Activated CD4-positive, alpha-beta T cell treated with anti-CD3 and anti-CD28 coated beads, Interleukin-2, amount 10 ng/mL, durations not matched to agents 24 days and 14 days (primary cell): ENCODE data around the gene SLITRK5. TPM values are rescaled to one million over a fixed set of nuclear protein-coding genes. Genes with fewer than 3 reads are reported as not detected.

Experiments
- DNase-seq: peaks from one replicate; pipeline ENCODE4 v3.0.0; 2022
- H3K27ac Mint-ChIP-seq: one replicate; pipeline ENCODE4 v1.8.0; 2022; ENCODE audit warnings: mild to moderate bottlenecking, mixed read lengths
- H3K27me3 Mint-ChIP-seq: one replicate; pipeline ENCODE4 v1.8.0; 2022; ENCODE audit warnings: mixed read lengths
- H3K36me3 Mint-ChIP-seq: one replicate; pipeline ENCODE4 v1.8.0; 2022; ENCODE audit warnings: low read depth, mild to moderate bottlenecking, mixed read lengths
- H3K4me1 Mint-ChIP-seq: one replicate; pipeline ENCODE4 v1.8.0; 2021; ENCODE audit warnings: mixed read lengths
- H3K4me3 Mint-ChIP-seq: one replicate; pipeline ENCODE4 v1.8.0; 2022; ENCODE audit warnings: mild to moderate bottlenecking, moderate library complexity, mixed read lengths
- H3K9me3 Mint-ChIP-seq: one replicate; pipeline ENCODE4 v1.8.0; 2021; ENCODE audit warnings: mixed read lengths
- intact Hi-C: fragments of 100-400 bp; cut with micrococcal nuclease; formaldehyde crosslinking; loops from one replicate; pipeline ENCODE4 v1.15.1; 2023
- total RNA-seq: library from RNA; stranded (reverse); gene quantifications from 2 replicates; pipeline ENCODE4 v1.2.3, GENCODE V29; 2022

The SLITRK5 gene, protein sequence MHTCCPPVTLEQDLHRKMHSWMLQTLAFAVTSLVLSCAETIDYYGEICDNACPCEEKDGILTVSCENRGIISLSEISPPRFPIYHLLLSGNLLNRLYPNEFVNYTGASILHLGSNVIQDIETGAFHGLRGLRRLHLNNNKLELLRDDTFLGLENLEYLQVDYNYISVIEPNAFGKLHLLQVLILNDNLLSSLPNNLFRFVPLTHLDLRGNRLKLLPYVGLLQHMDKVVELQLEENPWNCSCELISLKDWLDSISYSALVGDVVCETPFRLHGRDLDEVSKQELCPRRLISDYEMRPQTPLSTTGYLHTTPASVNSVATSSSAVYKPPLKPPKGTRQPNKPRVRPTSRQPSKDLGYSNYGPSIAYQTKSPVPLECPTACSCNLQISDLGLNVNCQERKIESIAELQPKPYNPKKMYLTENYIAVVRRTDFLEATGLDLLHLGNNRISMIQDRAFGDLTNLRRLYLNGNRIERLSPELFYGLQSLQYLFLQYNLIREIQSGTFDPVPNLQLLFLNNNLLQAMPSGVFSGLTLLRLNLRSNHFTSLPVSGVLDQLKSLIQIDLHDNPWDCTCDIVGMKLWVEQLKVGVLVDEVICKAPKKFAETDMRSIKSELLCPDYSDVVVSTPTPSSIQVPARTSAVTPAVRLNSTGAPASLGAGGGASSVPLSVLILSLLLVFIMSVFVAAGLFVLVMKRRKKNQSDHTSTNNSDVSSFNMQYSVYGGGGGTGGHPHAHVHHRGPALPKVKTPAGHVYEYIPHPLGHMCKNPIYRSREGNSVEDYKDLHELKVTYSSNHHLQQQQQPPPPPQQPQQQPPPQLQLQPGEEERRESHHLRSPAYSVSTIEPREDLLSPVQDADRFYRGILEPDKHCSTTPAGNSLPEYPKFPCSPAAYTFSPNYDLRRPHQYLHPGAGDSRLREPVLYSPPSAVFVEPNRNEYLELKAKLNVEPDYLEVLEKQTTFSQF
- not detected in 2 replicates for total RNA-seq

DNA sequence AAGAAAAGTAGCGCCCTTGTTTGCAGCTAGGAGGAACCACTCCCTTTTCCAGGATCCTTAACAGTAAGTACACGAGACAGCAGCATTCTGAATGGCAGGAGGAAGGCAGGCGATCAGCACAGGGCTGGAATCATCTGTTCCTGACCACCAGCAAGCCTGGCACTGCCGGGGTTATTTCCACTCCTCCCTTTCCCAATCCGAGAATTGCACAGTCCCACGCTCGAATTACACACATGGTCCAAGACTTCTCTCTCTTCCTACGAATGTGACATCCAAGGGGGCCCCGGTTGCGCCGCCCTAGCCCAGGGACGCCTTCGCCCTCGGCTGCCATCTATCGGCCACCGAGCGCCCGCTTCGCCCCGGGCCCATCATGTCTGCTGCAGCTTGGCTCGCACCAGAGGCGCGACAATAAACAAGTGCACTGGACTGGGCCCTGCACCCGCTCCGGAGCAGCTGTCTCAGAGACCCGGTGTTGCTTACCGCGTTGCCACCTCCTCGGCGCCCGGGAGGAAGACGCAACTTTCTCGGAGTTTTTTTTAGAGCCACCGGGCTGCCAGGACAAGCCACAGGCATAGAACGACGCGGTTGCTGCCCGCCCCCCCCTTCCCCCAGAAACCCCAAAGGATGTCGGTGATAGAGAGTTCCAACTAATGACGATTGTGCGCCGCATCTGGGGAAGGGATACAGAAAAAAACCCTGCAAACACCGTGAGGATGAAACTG lies at the start of gene SLITRK5:
Gene SLITRK5 (plus strand): TSS at position 341 of the 722 bp plus-strand sequence. CDS start 4,018 bp downstream, outside the sequence.
- intact Hi-C loops = no loop called here
- H3K4me3 Mint-ChIP-seq = peak within 1 kb of the TSS; percentile 66

DNA sequence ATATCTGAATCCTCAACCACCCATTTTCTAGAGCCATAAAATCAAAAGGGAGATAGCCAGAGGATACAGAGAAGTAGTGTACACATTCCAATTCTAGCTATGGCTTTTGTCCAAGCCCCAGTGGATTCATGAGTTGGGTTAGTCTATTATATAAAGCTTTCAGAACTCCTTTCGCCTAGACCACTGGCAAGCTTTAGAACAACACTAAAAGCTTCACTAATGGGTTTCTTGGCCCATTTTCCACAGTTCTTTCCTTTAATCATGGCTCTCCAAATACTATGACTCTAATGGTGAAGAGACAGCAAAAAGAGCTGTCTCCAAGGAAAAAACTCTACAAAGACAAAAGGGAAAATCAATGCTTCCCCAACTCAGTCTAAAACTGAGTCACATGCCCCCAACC lies 48.2 kb upstream of the SLITRK5 start:
- Mint-ChIP-seq H3K27me3 (no peaks in the 10 kb centered on the region), H3K36me3 (no peaks in the 10 kb centered on the region), H3K4me3 (no peak overlapping the region), H3K27ac (no peak overlapping the region), H3K4me1 (no peaks in the 10 kb centered on the region), H3K9me3 (no peaks in the 10 kb centered on the region)
- no peak for DNase-seq
- intact Hi-C loops = no loop called here

More for the DNA sequence above, at the start of gene SLITRK5:
- no peak within 1 kb of the TSS for H3K27ac Mint-ChIP-seq
- peak; percentile 87 for DNase-seq
- H3K36me3 Mint-ChIP-seq = no peaks in the 10 kb centered on the region
- peaks cover 6% of the 10 kb centered on the region for H3K4me1 Mint-ChIP-seq
- peaks cover 34% of the 10 kb centered on the region for H3K27me3 Mint-ChIP-seq
- peaks cover 8% of the 10 kb centered on the region for H3K9me3 Mint-ChIP-seq

DNA sequence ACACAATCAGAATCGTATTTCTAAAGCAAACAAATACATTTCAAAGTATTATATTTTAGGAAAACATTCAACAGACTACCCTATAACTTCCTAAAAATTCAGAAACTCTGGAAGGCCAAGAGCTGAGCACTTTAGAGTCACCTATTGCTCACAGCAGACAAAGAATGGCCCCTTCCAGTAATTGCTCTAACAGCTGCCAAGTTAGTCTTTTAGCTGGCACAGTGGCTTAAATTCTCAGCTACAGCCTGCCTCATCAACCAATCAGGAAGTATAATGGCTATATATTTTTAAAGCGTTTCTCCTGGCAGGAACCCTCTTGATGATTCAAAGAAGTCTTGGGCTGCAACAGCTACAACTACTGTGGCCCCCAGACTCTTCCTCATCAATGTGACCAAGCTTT lies 14.9 kb upstream of the SLITRK5 start:
- Mint-ChIP-seq H3K9me3 (no peaks in the 10 kb centered on the region), H3K4me1 (no peaks in the 10 kb centered on the region), H3K4me3 (no peak overlapping the region), H3K27me3 (no peaks in the 10 kb centered on the region), H3K27ac (no peak overlapping the region), H3K36me3 (no peaks in the 10 kb centered on the region)
- DNase-seq = no peak
- intact Hi-C loops = no loop called here

DNA sequence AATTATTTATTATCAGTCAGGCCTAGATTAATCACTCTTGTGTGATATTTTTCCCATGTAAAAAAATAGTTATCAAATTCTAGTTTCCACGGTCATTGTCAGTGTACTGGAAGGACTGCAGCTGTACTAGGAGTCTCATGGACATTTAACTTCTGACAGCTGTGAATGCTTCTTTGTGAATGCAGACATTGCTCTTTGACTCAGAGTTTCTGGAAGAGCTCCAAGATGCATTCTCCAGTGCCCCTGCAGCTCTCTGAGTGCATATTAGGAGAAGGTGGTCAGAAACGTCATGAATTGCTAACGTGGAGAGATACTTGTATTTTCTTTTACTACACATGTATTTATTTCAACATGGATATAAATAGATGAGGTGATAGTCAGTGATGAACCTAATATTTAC lies 9.7 kb upstream of the SLITRK5 start:
- intact Hi-C loops = no loop called here
- no peaks in the 10 kb centered on the region for H3K4me1 Mint-ChIP-seq

DNA sequence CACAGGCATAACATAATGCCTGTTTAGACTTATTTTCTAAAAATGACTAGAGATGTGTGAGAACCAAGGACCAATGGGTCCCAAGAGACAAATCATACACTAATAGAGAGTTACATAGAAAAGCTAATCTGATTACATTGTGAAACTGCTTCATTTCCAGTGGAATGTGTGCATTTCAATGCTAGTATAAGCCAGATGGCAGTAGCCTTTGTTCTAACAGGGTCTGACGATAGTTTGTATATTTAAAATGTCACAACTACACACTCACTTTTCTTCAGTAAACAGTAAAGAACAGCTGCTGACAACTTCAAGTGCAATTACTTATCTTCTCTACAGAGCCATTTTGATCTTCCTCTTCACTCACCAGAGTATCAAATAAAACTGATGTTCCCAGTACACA lies 4.3 kb upstream of the SLITRK5 start:
- H3K27me3 Mint-ChIP-seq = peaks cover 12% of the 10 kb centered on the region
- DNase-seq = no peak
- H3K9me3 Mint-ChIP-seq = no peaks in the 10 kb centered on the region
- H3K36me3 Mint-ChIP-seq = no peaks in the 10 kb centered on the region
- H3K27ac Mint-ChIP-seq = no peak overlapping the region
- H3K4me3 Mint-ChIP-seq = no peak overlapping the region
- intact Hi-C loops = no loop called here
- peaks cover 4% of the 10 kb centered on the region for H3K4me1 Mint-ChIP-seq

More for the DNA sequence above, 9.7 kb upstream of the SLITRK5 start:
- H3K27me3 Mint-ChIP-seq = no peaks in the 10 kb centered on the region
- no peak overlapping the region for H3K4me3 Mint-ChIP-seq
- no peaks in the 10 kb centered on the region for H3K36me3 Mint-ChIP-seq
- H3K27ac Mint-ChIP-seq = no peak overlapping the region
- DNase-seq = no peak
- no peaks in the 10 kb centered on the region for H3K9me3 Mint-ChIP-seq

DNA sequence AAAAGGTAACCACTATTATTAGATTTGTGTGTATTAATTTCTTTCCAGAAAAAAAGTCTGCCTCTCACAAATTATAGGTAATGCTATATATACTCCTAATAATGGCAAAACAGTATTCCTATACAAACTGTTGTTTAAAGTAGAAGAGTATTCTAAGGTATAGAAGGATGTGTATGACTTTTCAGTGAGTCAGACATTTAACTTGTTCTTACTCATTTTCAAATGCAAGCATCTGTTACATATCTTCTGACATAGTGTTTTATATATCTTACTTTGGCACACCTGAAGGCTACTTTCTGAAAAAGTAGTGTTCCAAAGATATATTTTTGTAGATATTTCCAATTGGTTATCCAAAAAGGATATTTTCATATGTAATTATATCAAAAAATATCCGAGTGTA lies 3.5 kb upstream of the SLITRK5 start:
- Mint-ChIP-seq H3K4me1 (peaks cover 6% of the 10 kb centered on the region), H3K4me3 (no peak overlapping the region), H3K27me3 (peaks cover 14% of the 10 kb centered on the region), H3K36me3 (no peaks in the 10 kb centered on the region), H3K9me3 (no peaks in the 10 kb centered on the region), H3K27ac (no peak overlapping the region)
- no peak for DNase-seq
- intact Hi-C loops = no loop called here

DNA sequence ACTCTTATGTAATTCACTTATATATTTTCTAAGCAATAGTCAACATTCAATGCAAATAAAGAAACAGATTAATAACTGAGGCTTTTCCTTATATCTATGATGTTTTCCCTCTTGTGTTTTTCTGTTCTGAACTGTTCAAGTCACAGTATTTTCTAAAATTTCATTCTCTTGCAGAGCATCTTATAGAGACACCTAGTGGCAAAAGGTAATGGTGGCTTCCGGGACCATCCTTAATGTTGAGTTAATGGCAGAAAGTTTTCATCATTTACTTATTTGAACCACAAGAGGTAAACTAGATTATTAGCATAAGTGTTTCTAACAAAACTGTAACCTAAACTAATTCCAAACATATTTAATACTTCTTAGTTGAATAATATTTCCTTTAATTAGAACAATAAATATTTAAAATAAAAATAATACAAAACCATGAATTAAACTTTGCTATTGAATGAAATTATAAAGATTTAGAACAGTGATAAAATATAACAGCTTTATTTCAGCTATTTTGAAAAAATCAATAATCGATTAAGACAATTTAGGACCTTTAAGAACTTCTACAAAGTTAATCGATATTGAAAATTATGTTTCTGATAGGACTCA lies 1.7 kb upstream of the SLITRK5 start:
- H3K4me1 Mint-ChIP-seq = peaks cover 6% of the 10 kb centered on the region
- DNase-seq = no peak
- H3K4me3 Mint-ChIP-seq = no peak overlapping the region
- no peak overlapping the region for H3K27ac Mint-ChIP-seq
- intact Hi-C loops = no loop called here
- no peaks in the 10 kb centered on the region for H3K36me3 Mint-ChIP-seq
- H3K9me3 Mint-ChIP-seq = peaks cover 6% of the 10 kb centered on the region
- peaks cover 32% of the 10 kb centered on the region for H3K27me3 Mint-ChIP-seq

DNA sequence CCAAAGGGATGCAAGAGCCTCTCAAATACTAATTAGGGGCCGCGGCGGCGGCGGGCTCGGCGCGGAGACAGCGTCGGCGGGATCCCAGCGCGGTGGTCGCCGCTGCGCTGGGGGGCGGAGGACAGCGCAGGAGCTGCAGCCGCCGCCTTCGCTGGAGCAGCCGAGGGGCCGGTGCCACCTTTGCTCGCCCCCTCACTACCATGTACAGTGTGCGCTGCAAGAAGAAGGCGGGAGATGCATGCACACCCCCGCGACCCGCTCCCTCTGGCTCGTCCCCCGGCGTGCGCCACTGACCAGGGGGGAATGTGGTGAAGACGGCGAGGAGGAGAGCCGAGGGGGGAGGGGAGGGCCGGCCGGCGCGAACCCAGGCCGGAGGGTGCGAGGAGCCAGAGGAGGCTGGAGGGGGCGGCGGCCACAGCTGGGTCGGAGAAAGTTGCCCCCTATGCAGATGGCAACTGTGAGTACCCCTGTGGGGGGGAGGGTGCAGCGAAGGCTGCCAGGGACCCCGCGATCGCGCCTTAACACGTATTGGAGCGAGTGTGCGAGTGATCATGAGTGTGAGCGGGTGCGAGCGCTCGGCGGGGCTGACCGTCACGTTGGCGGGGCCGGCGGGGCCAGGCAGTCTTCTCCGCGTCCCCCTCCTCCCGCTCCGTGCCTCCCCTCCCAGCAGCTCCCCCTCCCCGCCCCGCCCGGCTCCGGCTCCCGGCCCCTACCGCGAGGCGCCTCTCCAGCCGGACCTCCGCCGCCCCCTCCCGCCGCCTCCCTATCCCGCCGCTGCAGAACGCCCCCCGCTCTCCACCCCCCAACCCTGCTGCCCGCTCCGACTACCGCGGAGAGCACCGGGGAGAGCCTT lies 808 bp downstream of the SLITRK5 start:
- peak overlapping the region; percentile 66 for H3K4me3 Mint-ChIP-seq
- no peaks in the 10 kb centered on the region for H3K36me3 Mint-ChIP-seq
- peaks cover 6% of the 10 kb centered on the region for H3K4me1 Mint-ChIP-seq
- H3K27me3 Mint-ChIP-seq = peaks cover 36% of the 10 kb centered on the region
- peaks cover 11% of the 10 kb centered on the region for H3K9me3 Mint-ChIP-seq
- no peak for DNase-seq
- intact Hi-C loops = no loop called here
- no peak overlapping the region for H3K27ac Mint-ChIP-seq

DNA sequence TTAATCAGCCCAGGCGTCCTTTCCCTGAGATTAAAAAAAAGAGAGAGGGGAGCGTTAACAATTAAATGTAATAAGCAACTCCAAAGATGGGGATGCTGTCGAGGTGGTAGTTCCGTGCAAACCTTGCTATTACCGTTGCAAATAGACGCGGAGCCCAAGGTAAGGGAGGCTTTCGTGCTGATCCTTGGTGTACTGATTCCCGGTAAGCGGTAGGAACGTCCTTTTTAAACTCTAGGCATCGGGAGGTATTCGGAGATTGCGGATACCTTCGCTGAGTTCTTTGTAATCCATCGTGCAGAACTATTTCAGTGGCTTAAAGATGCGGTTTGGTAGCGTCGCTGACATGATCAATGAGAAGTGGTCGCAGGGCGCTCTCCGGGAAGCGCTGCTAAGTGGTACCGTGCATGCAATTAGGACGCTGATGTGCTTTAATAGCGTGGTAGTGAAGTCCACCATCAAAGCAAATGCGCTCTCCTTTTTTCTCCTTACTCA lies 3.1 kb downstream of the SLITRK5 start:
- Mint-ChIP-seq H3K4me1 (peaks cover 8% of the 10 kb centered on the region), H3K36me3 (no peaks in the 10 kb centered on the region), H3K27me3 (peaks cover 51% of the 10 kb centered on the region), H3K9me3 (peaks cover 11% of the 10 kb centered on the region), H3K4me3 (no peak overlapping the region), H3K27ac (no peak overlapping the region)
- intact Hi-C loops = no loop called here
- DNase-seq = no peak

DNA sequence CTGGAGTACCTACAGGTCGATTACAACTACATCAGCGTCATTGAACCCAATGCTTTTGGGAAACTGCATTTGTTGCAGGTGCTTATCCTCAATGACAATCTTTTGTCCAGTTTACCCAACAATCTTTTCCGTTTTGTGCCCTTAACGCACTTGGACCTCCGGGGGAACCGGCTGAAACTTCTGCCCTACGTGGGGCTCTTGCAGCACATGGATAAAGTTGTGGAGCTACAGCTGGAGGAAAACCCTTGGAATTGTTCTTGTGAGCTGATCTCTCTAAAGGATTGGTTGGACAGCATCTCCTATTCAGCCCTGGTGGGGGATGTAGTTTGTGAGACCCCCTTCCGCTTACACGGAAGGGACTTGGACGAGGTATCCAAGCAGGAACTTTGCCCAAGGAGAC lies 4.7 kb downstream of the SLITRK5 start:
- Mint-ChIP-seq H3K27me3 (peaks cover 49% of the 10 kb centered on the region), H3K36me3 (no peaks in the 10 kb centered on the region)
- intact Hi-C loops = no loop called here

DNA sequence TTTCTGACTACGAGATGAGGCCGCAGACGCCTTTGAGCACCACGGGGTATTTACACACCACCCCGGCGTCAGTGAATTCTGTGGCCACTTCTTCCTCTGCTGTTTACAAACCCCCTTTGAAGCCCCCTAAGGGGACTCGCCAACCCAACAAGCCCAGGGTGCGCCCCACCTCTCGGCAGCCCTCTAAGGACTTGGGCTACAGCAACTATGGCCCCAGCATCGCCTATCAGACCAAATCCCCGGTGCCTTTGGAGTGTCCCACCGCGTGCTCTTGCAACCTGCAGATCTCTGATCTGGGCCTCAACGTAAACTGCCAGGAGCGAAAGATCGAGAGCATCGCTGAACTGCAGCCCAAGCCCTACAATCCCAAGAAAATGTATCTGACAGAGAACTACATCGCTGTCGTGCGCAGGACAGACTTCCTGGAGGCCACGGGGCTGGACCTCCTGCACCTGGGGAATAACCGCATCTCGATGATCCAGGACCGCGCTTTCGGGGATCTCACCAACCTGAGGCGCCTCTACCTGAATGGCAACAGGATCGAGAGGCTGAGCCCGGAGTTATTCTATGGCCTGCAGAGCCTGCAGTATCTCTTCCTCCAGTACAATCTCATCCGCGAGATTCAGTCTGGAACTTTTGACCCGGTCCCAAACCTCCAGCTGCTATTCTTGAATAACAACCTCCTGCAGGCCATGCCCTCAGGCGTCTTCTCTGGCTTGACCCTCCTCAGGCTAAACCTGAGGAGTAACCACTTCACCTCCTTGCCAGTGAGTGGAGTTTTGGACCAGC lies 5.3 kb downstream of the SLITRK5 start:
- DNase-seq = no peak
- Mint-ChIP-seq H3K36me3 (no peaks in the 10 kb centered on the region), H3K4me3 (no peak overlapping the region), H3K4me1 (peaks cover 3% of the 10 kb centered on the region), H3K27ac (no peak overlapping the region), H3K27me3 (peaks cover 43% of the 10 kb centered on the region), H3K9me3 (peaks cover 11% of the 10 kb centered on the region)
- intact Hi-C loops = no loop called here

More for the DNA sequence above, 4.7 kb downstream of the SLITRK5 start:
- Mint-ChIP-seq H3K9me3 (peaks cover 11% of the 10 kb centered on the region), H3K27ac (no peak overlapping the region), H3K4me3 (no peak overlapping the region), H3K4me1 (peaks cover 6% of the 10 kb centered on the region)
- DNase-seq = no peak

DNA sequence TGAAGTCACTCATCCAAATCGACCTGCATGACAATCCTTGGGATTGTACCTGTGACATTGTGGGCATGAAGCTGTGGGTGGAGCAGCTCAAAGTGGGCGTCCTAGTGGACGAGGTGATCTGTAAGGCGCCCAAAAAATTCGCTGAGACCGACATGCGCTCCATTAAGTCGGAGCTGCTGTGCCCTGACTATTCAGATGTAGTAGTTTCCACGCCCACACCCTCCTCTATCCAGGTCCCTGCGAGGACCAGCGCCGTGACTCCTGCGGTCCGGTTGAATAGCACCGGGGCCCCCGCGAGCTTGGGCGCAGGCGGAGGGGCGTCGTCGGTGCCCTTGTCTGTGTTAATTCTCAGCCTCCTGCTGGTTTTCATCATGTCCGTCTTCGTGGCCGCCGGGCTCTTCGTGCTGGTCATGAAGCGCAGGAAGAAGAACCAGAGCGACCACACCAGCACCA lies 5.9 kb downstream of the SLITRK5 start:
- H3K27me3 Mint-ChIP-seq = peaks cover 41% of the 10 kb centered on the region
- H3K27ac Mint-ChIP-seq = no peak overlapping the region
- intact Hi-C loops = no loop called here
- H3K36me3 Mint-ChIP-seq = no peaks in the 10 kb centered on the region
- H3K4me3 Mint-ChIP-seq = peak overlapping the region; percentile 63
- DNase-seq = no peak
- peaks cover 3% of the 10 kb centered on the region for H3K4me1 Mint-ChIP-seq
- peaks cover 11% of the 10 kb centered on the region for H3K9me3 Mint-ChIP-seq
